Loucy (cell line): ENCODE measurements around the gene DNAL4.

Experiments
- H2AFZ ChIP-seq: fragments of 200-600 bp; sonication (generic); 2 replicates; pipeline ENCODE4 v1.6.0; 2016; ENCODE audit warnings: antibody characterized with exemption, mild to moderate bottlenecking, low read length, moderate library complexity
- H3F3A ChIP-seq: fragments of 200-600 bp; 2 replicates; pipeline ENCODE4 v1.6.0; 2016; ENCODE audit warnings: antibody characterized with exemption, low read depth, mild to moderate bottlenecking
- H3K27me3 ChIP-seq: fragments of 200-600 bp; sonication (generic); 2 replicates; pipeline ENCODE4 v1.6.1; 2014; ENCODE audit warnings: low read length, mild to moderate bottlenecking; ENCODE audit not compliant: insufficient read depth, poor library complexity, severe bottlenecking
- H3K36me3 ChIP-seq: fragments of 200-600 bp; sonication (generic); 2 replicates; pipeline ENCODE4 v1.6.1; 2016; ENCODE audit warnings: low read length; ENCODE audit not compliant: insufficient read depth
- H3K4me1 ChIP-seq: fragments of 200-600 bp; sonication (generic); 2 replicates; pipeline ENCODE4 v1.5.1; 2014; ENCODE audit warnings: low read length, mild to moderate bottlenecking; ENCODE audit not compliant: insufficient read depth, poor library complexity, severe bottlenecking
- H3K4me2 ChIP-seq: fragments of 200-600 bp; sonication (generic); 2 replicates; pipeline ENCODE4 v1.6.0; 2014; ENCODE audit warnings: antibody characterized with exemption, low read length, low read depth, mild to moderate bottlenecking; ENCODE audit not compliant: poor library complexity, severe bottlenecking
- H3K4me3 ChIP-seq: fragments of 200-600 bp; sonication (generic); 2 replicates; pipeline ENCODE4 v1.5.1; 2014; ENCODE audit warnings: low read length, mild to moderate bottlenecking, mixed read lengths; ENCODE audit not compliant: poor library complexity, severe bottlenecking
- H3K79me2 ChIP-seq: fragments of 200-600 bp; sonication (generic); 2 replicates; pipeline ENCODE4 v1.6.1; 2014; ENCODE audit warnings: low read length; ENCODE audit not compliant: insufficient read depth
- H3K9ac ChIP-seq: fragments of 200-600 bp; sonication (generic); 2 replicates; pipeline ENCODE4 v1.6.0; 2014; ENCODE audit warnings: mild to moderate bottlenecking, low read depth, low read length, moderate library complexity; ENCODE audit not compliant: poor library complexity, severe bottlenecking
- H3K9me2 ChIP-seq: fragments of 200-600 bp; sonication (generic); replicated peaks from 2 replicates; pipeline ENCODE4 v1.6.1; 2016; ENCODE audit warnings: low read depth, low read length, mixed read lengths
- H3K9me3 ChIP-seq: fragments of 200-600 bp; sonication (generic); 2 replicates; pipeline ENCODE4 v1.6.1; 2014; ENCODE audit warnings: mild to moderate bottlenecking, antibody characterized with exemption, low read length, low read depth; ENCODE audit not compliant: insufficient read depth
- H4K20me1 ChIP-seq: fragments of 200-600 bp; sonication (generic); 2 replicates; pipeline ENCODE4 v1.6.0; 2014; ENCODE audit warnings: antibody characterized with exemption, low read length, mild to moderate bottlenecking; ENCODE audit not compliant: insufficient read depth, poor library complexity, severe bottlenecking
- CTCF ChIP-seq: fragments of 200-600 bp; sonication (generic); conservative IDR thresholded peaks from 2 replicates; pipeline ENCODE4 v1.5.1; 2014; ENCODE audit warnings: mild to moderate bottlenecking, antibody characterized with exemption, low read length
- EZH2phosphoT487 ChIP-seq: fragments of 200-600 bp; IDR thresholded peaks from 2 replicates; pipeline ENCODE4 v1.6.1; 2018; ENCODE audit warnings: antibody characterized with exemption, mild to moderate bottlenecking, moderate library complexity, borderline replicate concordance

DNAL4 gene

GRCh38 chr22:38830026-38830844 lies 36.3 kb upstream of the DNAL4 start:
- TF ChIP-seq EZH2phosphoT487 (no peak), CTCF (no peak)
- Histone ChIP-seq H3K4me1 (no peaks in the 10 kb centered on the region), H3K4me2 (no peak overlapping the region), H2AFZ (no peak overlapping the region), H4K20me1 (no peaks in the 10 kb centered on the region), H3F3A (no peaks in the 10 kb centered on the region), H3K36me3 (no peaks in the 10 kb centered on the region), H3K79me2 (no peaks in the 10 kb centered on the region), H3K27me3 (no peaks in the 10 kb centered on the region), H3K4me3 (no peak overlapping the region), H3K9me2 (no peaks in the 10 kb centered on the region), H3K9ac (no peak overlapping the region), H3K9me3 (no peaks in the 10 kb centered on the region)

- H3K79me2 ChIP-seq = no peaks in the 10 kb centered on the region
- H3K36me3 ChIP-seq = no peaks in the 10 kb centered on the region
- H3K27me3 ChIP-seq = no peaks in the 10 kb centered on the region
- no peaks in the 10 kb centered on the region for H4K20me1 ChIP-seq
- no peaks in the 10 kb centered on the region for H3K4me1 ChIP-seq
- H3K4me2 ChIP-seq = no peak overlapping the region
- H3F3A ChIP-seq = no peaks in the 10 kb centered on the region
- H3K9me2 ChIP-seq = no peaks in the 10 kb centered on the region
- H3K4me3 ChIP-seq = no peak overlapping the region
- no peak overlapping the region for H2AFZ ChIP-seq
- H3K9ac ChIP-seq = no peak overlapping the region
- H3K9me3 ChIP-seq = no peaks in the 10 kb centered on the region
- TF ChIP-seq CTCF = no peak
- TF ChIP-seq EZH2phosphoT487 = no peak
Observed at GRCh38 chr22:38829485-38829884, 35.5 kb upstream of the DNAL4 start.

- TF ChIP-seq EZH2phosphoT487 (no peak), CTCF (no peak)
- Histone ChIP-seq H2AFZ (no peak overlapping the region), H3K9me3 (no peaks in the 10 kb centered on the region), H3K79me2 (no peaks in the 10 kb centered on the region), H3F3A (no peaks in the 10 kb centered on the region), H4K20me1 (no peaks in the 10 kb centered on the region), H3K36me3 (no peaks in the 10 kb centered on the region), H3K9me2 (no peaks in the 10 kb centered on the region), H3K4me3 (no peak overlapping the region), H3K4me1 (no peaks in the 10 kb centered on the region), H3K9ac (no peak overlapping the region), H3K27me3 (no peaks in the 10 kb centered on the region), H3K4me2 (no peak overlapping the region)
Observed at GRCh38 chr22:38828616-38829205, 34.8 kb upstream of the DNAL4 start.
